Testis (tissue), 3 donors: Measurements from ENCODE around the gene ETHE1. TPM values are rescaled to one million over a fixed set of nuclear protein-coding genes. Genes with fewer than 3 reads are reported as not detected.

Experiments used
- DNase-seq: peaks from one replicate; pipeline ENCODE4 v3.0.0-alpha.2; 2019
- H3K27ac ChIP-seq, 2 donors: fragments of 200-600 bp; sonication (generic); one replicate each; pipeline ENCODE4 v1.5.1; 2019
- H3K27me3 ChIP-seq: fragments of 200-600 bp; sonication (generic); one replicate; pipeline ENCODE4 v1.5.1; 2019
- H3K36me3 ChIP-seq: fragments of 200-600 bp; sonication (generic); one replicate; pipeline ENCODE4 v1.5.1; 2017; ENCODE audit warnings: low read depth; ENCODE audit errors: missing control alignments
- H3K4me1 ChIP-seq: fragments of 200-600 bp; sonication (generic); one replicate; pipeline ENCODE4 v1.5.1; 2019
- H3K4me3 ChIP-seq, 2 donors: fragments of 200-600 bp; sonication (generic); one replicate each; pipeline ENCODE4 v1.5.1; 2017 to 2019
- H3K9me3 ChIP-seq: fragments of 200-600 bp; sonication (generic); one replicate; pipeline ENCODE4 v1.5.1; 2017
- POLR2A ChIP-seq: fragments of 450-650 bp; IDR thresholded peaks from one replicate; pipeline ENCODE4 v1.6.1; 2017; ENCODE audit warnings: antibody characterized with exemption, mild to moderate bottlenecking, moderate library complexity
- WGBS, 2 donors: methylation state at CpG; one replicate each; pipeline ENCODE4 v1.1.5; 2018; 5-methylcytosine and 5-hydroxymethylcytosine counted together
- intact Hi-C: fragments of 100-400 bp; cut with DNase I; formaldehyde crosslinking; loops from one replicate; pipeline ENCODE4 v1.15.1; 2023; ENCODE audit warnings: low total_unique reads
- polyA plus RNA-seq: library from polyadenylated mRNA; stranded (reverse); fragments of 350-450 nt; fragmentation: Illumina TruSeq; extraction: RNeasy Lipid Tissue Mini Kit (QIAGEN cat#74804); gene quantifications from one replicate; pipeline ENCODE4 v1.2.3, GENCODE V29; 2014; ENCODE audit warnings: low read depth, low replicate concordance; ENCODE audit not compliant: insufficient read depth
- total RNA-seq, 2 donors: library from RNA; depleted of rRNA; stranded (reverse); fragments of >200 nt; gene quantifications; one replicate each; pipeline ENCODE4 v1.2.3, GENCODE V29; 2016
- TF ChIP-seq, protein P1 (sequence below), 3 experiments: fragments of 450-650 bp in 2 of 3; fragments of 200-600 bp in 1 of 3; sonication (generic) in 1 of 3; IDR thresholded peaks; one replicate each; pipeline ENCODE4 v1.5.1; 2016 to 2019; ENCODE audit warnings: antibody characterized with exemption in 3 of 3, mild to moderate bottlenecking in 2 of 3, moderate library complexity in 1 of 3

ETHE1 gene
- total and polyA plus RNA-seq, 3 donors from 2014 or later = 11.2 to 13.1 (median 11.5) TPM

DNA sequence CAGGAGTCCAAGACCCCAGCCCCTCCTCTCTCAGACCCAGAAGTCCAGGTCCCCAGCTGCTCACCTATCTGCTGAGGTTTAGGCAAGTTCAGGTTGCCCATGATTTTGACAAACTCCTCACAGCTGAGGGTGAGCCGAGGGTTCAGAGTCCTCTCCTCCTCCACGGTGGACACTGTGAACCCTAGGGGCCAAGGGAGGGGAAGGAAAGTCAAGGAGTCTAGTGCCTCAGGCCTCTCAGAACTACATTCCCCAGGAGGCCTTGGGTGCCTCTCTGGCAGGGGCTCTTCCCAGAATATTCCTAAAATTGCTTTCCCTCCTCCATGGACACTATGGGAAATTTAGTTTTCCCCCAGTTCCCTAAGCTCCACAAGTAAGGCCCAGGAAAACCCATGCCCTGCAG, 19.1 kb downstream of the ETHE1 start:
- intact Hi-C loops = no loop called here

DNA sequence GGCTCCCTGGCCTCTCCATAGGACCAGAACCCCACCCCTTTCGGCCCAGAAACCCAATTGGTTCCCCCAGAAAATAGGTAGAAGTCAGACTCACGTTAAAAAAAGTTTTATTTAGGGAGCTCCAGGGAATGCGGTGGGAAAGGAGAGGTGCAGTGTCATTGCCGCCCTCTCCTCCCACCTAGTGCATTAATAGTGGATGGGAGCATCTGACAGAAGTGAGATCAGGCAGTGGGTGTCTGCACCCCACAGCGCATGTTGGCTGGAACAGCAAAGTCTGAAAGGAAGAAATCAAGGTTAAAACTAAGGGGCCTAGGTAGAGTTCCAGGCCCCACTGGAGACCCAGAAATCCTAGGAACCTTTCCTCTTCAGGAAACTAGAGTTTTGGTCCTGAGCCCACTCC, 20.4 kb downstream of the ETHE1 start:
- TF ChIP-seq, protein P1, sequence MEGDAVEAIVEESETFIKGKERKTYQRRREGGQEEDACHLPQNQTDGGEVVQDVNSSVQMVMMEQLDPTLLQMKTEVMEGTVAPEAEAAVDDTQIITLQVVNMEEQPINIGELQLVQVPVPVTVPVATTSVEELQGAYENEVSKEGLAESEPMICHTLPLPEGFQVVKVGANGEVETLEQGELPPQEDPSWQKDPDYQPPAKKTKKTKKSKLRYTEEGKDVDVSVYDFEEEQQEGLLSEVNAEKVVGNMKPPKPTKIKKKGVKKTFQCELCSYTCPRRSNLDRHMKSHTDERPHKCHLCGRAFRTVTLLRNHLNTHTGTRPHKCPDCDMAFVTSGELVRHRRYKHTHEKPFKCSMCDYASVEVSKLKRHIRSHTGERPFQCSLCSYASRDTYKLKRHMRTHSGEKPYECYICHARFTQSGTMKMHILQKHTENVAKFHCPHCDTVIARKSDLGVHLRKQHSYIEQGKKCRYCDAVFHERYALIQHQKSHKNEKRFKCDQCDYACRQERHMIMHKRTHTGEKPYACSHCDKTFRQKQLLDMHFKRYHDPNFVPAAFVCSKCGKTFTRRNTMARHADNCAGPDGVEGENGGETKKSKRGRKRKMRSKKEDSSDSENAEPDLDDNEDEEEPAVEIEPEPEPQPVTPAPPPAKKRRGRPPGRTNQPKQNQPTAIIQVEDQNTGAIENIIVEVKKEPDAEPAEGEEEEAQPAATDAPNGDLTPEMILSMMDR (IDR thresholded peaks at IDR 0.05) = no peak
- no peak for TF ChIP-seq POLR2A
- WGBS, 2 donors = 87 to 95% methylated on average over 5 of the region's 5 CpGs
- H3K4me3 ChIP-seq = no peak overlapping the region
- peaks cover 11% of the 10 kb centered on the region for H3K4me1 ChIP-seq
- H3K27me3 ChIP-seq = no peaks in the 10 kb centered on the region
- no peak overlapping the region for H3K27ac ChIP-seq
- H3K9me3 ChIP-seq = no peaks in the 10 kb centered on the region
- intact Hi-C loops = no loop called here
- DNase-seq = no peak
- H3K36me3 ChIP-seq = no peaks in the 10 kb centered on the region

More for the DNA sequence above, 19.1 kb downstream of the ETHE1 start:
- no peak overlapping the region for H3K4me3 ChIP-seq
- peaks cover 9% of the 10 kb centered on the region for H3K4me1 ChIP-seq
- no peaks in the 10 kb centered on the region for H3K9me3 ChIP-seq
- no peak for DNase-seq
- TF ChIP-seq POLR2A = no peak
- TF ChIP-seq, protein P1 (IDR thresholded peaks at IDR 0.05) = no peak
- WGBS, 2 donors = 65 to 73% methylated on average over 2 of the region's 2 CpGs
- no peak overlapping the region for H3K27ac ChIP-seq
- H3K36me3 ChIP-seq = no peaks in the 10 kb centered on the region
- H3K27me3 ChIP-seq = no peaks in the 10 kb centered on the region

DNA sequence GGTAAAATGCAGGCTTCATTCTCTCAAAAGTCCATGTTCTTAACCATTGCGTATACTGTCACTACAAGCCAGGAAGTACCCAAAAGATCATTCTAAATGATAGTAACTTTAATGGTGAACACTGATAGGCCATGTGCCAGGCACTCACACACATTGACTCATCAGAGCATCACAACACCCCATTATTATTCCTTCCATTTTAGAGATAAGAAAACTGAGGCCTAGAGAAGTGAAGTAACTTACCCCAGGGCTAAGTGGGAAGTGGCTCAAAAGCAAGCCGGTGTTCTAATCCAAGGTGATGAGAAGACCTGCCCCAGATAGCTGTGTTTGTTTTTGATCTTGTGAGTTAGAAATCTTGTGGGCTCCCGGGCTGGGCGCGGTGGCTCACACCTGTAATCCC, 21.1 kb downstream of the ETHE1 start:
- no peaks in the 10 kb centered on the region for H3K9me3 ChIP-seq
- H3K27me3 ChIP-seq = no peaks in the 10 kb centered on the region
- 96 to 100% methylated on average over 3 to 5 of the region's 5 CpGs for WGBS, 2 donors
- DNase-seq = no peak
- no peak overlapping the region for H3K4me3 ChIP-seq
- intact Hi-C loops = no loop called here
- H3K27ac ChIP-seq = no peak overlapping the region
- H3K4me1 ChIP-seq = peaks cover 11% of the 10 kb centered on the region
- H3K36me3 ChIP-seq = no peaks in the 10 kb centered on the region
- TF ChIP-seq, protein P1 (IDR thresholded peaks at IDR 0.05) = no peak
- no peak for TF ChIP-seq POLR2A

DNA sequence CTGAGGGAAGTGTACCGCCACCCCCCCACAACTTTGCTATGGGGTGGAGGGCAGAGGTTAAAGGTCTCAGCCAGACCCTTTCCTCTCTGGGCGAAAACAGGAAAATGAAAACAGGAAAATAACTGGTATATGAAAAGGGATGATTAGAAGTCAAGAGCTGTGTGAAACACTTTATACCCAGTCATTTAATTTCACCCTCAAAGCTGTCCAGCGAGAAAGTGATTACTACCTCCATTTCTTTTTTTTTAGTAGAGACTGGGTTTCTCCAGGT, 21.9 kb downstream of the ETHE1 start:
- no peak overlapping the region for H3K27ac ChIP-seq
- H3K27me3 ChIP-seq = no peaks in the 10 kb centered on the region
- H3K36me3 ChIP-seq = no peaks in the 10 kb centered on the region
- peaks cover 11% of the 10 kb centered on the region for H3K4me1 ChIP-seq
- DNase-seq = no peak
- intact Hi-C loops = no loop called here
- no peak overlapping the region for H3K4me3 ChIP-seq
- no peaks in the 10 kb centered on the region for H3K9me3 ChIP-seq
- 60 to 77% methylated on average over 3 of the region's 3 CpGs for WGBS, 2 donors
- TF ChIP-seq POLR2A = no peak
- TF ChIP-seq, protein P1 (IDR thresholded peaks at IDR 0.05) = no peak

DNA sequence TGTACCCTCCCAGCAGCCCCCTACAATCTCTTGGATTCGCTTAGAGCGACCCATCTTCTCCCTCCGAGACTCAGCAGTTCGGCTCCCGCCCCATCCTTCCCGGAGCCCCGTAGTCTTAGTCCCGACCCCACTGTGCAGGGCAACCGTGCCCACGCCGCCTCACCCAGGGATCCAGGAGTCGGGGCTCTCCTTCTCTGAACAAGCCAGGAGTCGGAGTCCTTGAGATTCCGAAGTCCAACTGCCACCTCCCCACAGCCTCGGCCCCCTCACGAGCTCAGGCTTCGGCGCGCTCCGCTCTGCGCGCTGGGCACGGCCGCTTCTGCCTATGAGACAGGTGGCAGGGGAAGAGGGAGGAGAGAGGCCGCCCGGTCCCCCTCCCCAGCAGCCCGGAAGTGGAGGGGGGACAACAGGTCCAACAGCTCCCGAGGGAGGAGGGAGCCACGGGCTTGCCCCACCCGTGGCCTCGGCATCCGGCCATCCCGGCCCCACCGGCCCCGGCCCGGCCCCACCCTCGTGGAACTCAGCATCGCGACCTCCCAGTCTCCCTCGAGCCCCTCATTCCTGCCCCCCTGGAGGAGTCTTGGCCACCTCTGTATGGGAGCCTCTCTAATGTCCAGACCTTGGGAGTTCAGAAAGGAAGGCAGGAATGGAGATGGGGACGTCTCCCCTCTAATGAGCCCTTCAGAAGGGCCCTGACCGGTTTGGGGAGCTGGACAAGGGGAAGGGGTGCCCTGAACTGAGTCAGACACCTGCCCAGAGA, 22.4 kb downstream of the ETHE1 start, which contains the start of gene PHLDB3:
TSS of gene PHLDB3 (minus strand) at position 321 of the 760 bp plus-strand sequence. CDS start 628 bp downstream, outside the sequence.
- Histone ChIP-seq H3K4me3 (peak within 1 kb of the TSS; percentile 76 to 78), H3K9me3 (no peaks in the 10 kb centered on the region), H3K36me3 (no peaks in the 10 kb centered on the region), H3K27ac (peak within 1 kb of the TSS; percentile 78 to 89), H3K27me3 (no peaks in the 10 kb centered on the region), H3K4me1 (peaks cover 11% of the 10 kb centered on the region)
- TF ChIP-seq, protein P1 (IDR thresholded peaks at IDR 0.05) = no peak
- TF ChIP-seq POLR2A = no peak
- 2 to 6% methylated on average over 12 to 42 of the region's 42 CpGs for WGBS, 2 donors
- intact Hi-C loops = no loop called here
- peak; percentile 40 for DNase-seq
